Left renal pelvis (tissue), 4 donors: Measurements from ENCODE around the gene THAP5. TPM values are rescaled to one million over a fixed set of nuclear protein-coding genes. Genes with fewer than 3 reads are reported as not detected.

Experiments used
- DNase-seq, 4 donors: peaks; one replicate each; pipeline ENCODE4 v3.0.0-alpha.2; 2013; ENCODE audit warnings: low read depth in 4 of 4, low spot score in 3 of 4
- polyA plus RNA-seq, 4 donors: library from polyadenylated mRNA; unstranded; fragments of 120-200 nt; gene quantifications; one replicate each; pipeline ENCODE4 v1.2.1, GENCODE V29; 2013; ENCODE audit not compliant: insufficient read length in 4 of 4

The THAP5 gene, protein sequence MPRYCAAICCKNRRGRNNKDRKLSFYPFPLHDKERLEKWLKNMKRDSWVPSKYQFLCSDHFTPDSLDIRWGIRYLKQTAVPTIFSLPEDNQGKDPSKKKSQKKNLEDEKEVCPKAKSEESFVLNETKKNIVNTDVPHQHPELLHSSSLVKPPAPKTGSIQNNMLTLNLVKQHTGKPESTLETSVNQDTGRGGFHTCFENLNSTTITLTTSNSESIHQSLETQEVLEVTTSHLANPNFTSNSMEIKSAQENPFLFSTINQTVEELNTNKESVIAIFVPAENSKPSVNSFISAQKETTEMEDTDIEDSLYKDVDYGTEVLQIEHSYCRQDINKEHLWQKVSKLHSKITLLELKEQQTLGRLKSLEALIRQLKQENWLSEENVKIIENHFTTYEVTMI
- 10 to 100 TPM; 32.6 to 44.4 (median 38.5) TPM for polyA plus RNA-seq

DNA sequence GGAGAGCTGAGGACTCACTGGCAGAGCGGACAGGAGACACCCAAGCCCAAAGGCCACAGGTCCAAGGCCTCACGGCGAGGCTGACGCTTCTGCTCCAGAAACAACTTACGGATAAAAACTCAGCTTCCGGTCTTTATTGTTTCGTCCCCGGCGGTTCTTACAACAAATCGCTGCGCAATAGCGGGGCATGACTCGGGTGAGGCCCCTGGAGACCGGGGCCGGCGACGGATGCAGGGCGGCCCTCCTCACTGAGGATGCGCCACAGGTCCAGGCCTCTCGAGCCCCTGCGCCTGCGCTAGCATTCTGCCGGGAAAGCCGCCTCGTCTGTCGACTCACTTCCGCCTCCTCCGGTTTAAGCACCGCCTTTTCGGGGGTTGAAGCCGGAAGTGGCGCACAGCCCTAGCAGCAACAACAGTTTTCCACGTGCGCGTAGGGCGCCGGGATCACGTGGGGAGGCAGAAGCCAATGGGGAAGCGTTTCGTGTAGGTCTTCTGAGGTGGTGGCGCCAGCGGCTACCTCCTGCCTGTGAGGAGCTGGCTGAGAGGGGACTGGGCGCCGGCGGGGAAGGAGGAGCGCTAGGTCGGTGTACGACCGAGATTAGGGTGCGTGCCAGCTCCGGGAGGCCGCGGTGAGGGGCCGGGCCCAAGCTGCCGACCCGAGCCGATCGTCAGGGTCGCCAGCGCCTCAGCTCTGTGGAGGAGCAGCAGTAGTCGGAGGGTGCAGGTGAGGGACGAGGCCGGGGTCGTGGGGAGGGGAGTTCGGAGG lies at the start of gene THAP5, which contains the start of gene DNAJB9:
Gene THAP5 (minus strand): TSS at position 326 of the 765 bp plus-strand sequence. CDS start 137 bp downstream, at position 189.
Gene DNAJB9 (plus strand): TSS at position 494 of the 765 bp plus-strand sequence. CDS start 1,853 bp downstream, outside the sequence.
- DNase-seq, result peak; percentile 97 to 98 (median 98)

DNA sequence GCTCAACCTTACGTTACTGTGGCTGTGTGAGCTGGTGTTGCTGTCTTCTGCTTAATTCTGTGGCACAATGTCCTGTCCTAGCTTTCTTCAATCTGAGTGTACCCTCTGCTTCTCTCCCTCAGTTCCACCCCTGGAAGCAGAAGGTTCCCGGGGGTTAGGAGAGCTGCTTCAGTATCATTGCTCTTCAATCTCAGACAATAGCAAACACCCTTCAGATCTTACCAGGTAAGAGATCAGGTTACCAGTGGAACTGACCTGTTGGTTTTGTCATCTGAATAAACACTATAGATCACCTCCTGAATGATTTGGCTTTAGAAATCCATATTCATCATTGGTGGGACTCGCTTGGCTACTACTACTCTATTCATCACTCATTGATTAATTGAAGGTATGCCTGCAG lies 48.5 kb upstream of the THAP5 start:
- no peak for DNase-seq

DNA sequence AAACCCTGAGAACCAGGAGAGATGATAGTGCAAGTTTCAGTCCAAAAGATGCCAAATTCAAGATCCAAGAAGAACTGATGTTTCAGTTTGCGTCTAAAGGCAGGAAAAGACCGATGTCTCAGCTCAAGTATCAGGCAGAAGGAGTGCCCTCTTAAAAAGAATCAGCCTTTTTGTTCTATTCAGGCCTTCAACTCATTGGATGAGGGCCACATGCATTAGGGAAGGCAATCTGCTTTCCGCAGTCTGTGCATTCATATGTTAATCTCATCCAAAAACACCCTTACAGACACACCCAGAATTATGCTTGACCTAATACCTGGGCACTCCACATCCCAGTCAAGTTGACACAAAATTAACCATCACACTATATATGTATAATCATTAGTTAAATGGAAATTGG lies 45.4 kb upstream of the THAP5 start:
- no peak for DNase-seq

- no peak for DNase-seq
These were observed 44.5 kb upstream of the THAP5 start for GRCh38 chr7:108613949-108614381.

DNA sequence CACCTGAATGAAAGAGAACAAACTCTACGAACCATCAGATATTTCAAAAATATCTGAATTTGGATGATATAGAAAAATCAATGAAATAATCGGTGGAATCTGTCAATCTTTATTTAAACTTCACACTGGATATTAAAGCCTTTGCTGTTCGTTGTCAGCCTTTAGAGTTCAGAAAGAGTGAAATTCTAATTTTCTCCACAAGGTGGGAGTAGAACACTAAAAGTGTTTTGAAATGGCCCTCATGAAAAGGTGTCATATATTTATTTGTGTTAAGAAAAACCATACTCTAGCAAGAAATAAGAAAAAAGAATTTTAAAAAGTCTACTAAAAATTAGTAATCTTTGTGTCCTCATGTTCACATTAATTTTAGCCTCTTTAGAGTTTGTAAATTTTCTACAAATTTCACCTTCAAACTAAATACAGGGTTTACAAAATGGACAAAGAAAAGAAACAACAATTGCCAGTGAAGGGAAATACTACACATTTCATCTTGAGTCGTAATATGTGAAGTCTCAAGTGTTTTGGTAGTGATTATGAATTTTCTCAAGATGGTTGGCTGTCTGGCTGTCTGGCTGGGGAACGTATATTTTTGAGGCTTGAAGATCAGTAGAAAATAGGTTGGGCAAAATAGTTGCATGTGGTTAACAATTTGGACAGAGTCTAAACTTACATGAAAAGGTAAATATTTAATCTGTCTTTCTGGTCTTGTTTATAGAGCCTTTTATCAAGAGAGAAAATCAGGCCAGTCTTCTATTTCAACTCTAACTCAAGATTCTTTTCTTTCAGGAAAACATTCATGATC lies 43.8 kb upstream of the THAP5 start:
- peak in 1 of 4 donors; percentile 47 for DNase-seq

DNA sequence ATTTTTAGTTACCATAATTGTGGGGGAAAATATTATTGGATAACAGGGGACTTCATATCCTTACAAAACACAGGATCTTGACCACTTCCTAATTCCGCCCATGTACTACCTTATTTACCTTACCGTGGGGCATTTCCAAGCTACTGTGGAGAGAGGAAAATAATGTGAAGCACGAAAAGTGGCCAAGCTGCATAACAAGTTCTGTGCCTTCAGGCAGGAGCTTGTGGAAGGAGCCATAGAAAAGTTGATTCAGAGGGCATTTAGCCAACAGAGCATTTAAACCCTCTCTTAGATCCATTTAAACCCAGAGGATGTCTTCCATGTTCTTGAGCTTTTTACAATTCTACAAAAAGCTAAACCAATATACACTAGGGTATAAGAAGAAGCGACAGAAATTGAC lies 41.8 kb upstream of the THAP5 start:
- no peak for DNase-seq

DNA sequence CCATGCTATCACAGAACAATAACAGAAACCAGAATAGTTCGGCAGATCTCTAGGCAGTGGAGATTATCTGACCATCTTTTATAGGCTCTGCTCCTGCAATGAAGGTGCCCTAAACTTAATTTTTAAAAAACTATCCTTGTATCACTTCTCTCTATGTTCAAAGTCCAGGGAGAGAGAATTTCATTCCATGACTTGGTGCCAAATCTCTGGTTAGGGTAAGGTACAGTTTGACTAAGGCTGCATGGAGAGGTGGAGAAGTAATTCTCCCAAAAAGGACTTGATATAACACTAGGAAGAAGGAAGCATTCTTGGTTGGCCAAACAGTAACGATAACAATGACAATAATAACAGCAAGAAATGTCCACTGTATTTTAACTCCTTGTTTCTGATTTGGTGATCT lies 40.1 kb upstream of the THAP5 start:
- DNase-seq, result no peak

- DNase-seq, result no peak
These were observed 36.2 kb upstream of the THAP5 start for GRCh38 chr7:108605559-108606201.

DNA sequence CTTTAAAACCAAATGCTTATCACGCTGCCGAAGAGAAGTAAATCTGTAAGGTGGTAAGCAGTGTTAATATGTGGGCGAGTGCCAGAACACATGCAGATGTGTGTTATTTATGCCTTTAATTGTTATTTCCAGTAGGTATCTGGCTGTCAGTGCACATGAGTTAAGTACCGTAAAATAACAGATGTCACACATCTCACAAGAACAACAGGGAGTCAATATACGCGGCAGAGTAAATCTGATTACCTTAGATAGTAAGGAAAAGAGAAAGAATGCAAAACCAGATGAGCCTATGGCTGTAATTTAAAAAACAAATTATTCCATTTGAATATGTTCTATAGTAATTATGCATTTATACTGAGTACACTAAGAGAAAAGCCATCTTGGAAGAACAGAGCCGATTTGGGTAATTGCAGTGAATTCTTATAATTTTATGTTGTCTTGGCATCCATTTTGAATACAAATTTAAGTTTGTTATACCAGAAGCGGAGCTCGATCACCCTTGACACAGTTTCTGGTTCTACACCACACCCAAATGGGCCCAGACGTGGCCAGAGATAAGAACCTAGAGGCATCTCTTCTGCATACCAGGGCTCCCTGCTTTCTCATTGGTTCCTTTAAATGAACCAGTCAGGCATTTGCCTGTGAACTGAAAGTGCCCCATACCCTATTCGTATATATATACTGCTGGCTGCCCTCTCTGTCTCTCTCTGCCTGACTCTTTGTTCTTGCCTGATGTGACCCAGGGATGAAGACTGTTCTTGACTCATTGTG lies 35.0 kb upstream of the THAP5 start:
- no peak for DNase-seq

- DNase-seq, result no peak
These were observed 34.3 kb upstream of the THAP5 start for GRCh38 chr7:108603656-108604306.

GRCh38 chr7:108600399-108600798 lies 30.9 kb upstream of the THAP5 start:
- DNase-seq, result no peak

DNA sequence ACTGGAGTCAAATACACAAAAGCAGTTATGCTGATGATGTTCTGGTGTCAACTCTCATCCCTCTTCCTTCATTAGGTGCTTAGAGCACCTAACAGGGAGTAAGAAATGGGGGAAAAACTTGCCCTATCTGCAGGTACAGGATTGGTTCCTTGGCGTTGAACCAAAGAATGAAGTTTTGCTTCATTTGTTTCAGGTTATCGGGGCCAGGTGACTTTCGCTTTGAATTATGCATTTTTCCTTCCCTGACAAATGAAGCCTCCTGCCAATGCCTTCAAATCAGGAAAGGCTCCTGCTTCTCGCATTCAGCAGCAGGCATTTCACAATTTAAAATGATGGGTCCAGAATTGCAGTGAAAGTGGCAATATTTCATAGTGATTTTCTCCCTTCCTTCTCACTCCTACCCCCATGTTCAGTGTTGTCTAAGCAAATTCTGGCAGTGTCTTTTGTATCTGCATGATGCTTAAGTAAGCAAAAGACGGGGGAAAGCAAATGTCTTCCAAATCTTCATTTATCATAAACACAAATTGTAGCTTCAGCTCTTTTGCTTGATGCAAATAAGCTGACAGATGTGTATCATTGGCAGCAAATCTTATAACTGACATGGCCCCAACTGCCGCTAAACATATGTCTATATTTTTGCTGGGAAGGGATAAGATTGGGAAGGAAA lies 29.5 kb upstream of the THAP5 start:
- DNase-seq, result no peak

GRCh38 chr7:108598153-108598552 lies 28.6 kb upstream of the THAP5 start:
- peak in 1 of 4 donors; percentile 36 for DNase-seq

DNA sequence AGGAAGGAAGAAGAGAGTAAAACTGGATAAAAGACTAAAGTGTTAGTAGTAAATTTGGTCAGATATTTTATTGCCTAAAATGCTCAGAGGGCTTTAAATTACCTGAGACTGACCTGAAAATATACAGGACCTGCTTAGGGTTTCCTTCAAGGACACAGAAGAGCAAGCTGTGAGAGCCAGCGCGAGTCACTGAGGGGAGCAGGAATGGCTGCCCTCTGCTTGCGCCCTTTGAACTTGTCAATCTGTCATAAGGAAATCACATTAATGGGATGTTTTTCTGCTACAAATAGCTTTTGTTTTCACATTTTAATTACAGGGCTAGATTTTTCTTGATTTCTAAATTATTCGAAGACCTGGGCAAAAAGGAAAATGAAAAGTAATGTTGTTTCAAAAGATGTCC lies 27.1 kb upstream of the THAP5 start:
- DNase-seq, result no peak

- no peak for DNase-seq
These were observed 23.2 kb upstream of the THAP5 start for GRCh38 chr7:108592646-108593201.

- no peak for DNase-seq
These were observed 21.1 kb upstream of the THAP5 start for GRCh38 chr7:108590606-108591005.

DNA sequence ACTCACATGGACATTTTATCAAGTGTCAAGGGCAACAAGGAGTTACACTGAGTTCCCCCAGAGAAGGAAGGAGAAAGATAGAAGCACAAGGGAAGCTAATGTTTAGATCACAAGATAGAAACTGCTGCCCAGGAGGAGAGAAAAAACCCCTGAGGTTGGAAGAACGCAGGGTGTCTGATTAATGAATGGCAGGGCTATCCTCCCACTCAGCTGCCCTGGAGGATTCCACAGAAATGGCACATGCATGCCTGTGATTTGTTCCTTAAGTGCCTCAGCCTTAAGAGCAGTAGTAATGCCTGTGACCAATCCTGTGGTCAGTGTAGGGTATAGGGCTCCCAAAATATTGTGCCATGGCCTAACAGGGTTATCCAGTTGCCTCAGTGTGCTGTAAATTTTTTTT lies 20.4 kb upstream of the THAP5 start:
- DNase-seq, result no peak

- no peak for DNase-seq
These were observed 19.7 kb upstream of the THAP5 start for GRCh38 chr7:108589199-108589598.
